Measurements from ENCODE around the gene C7orf33. TPM values are rescaled to one million over a fixed set of nuclear protein-coding genes. Genes with fewer than 3 reads are reported as not detected.
"Not testable (repeated sequence)": the region's sequence is repeated elsewhere in the genome, so short reads cannot be mapped to it uniquely, and the experiment has no call there.

Gene C7orf33
- total and polyA plus RNA-seq, 12 donors = not detected

DNA sequence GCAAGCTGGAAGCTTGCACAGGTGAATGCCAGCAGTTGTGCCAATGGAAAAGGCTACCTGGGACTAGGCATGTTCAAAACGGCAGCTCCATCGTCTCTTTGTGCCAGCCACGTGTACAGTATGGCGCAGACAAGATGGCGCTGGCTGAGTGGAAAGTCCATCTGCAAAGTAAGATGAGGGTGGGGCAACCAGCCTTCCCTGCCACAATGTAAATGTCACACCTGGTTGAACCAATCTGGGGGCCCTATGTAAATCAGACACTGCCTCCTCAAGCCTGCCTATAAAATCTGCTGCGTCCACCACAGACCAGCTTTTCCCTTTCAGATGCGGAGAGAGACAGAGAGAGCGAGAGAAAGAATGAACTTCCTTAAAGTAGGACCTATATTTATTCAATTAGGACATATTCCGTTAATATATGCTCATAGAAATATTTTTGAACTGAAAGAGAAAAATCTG, 18.5 kb upstream of the C7orf33 start:
- no peaks in the 10 kb centered on the region for H3K4me1 ChIP-seq (replicated peaks in 1 of 2)
- no peak overlapping the region for H3K4me3 ChIP-seq
- TF ChIP-seq, protein P1, sequence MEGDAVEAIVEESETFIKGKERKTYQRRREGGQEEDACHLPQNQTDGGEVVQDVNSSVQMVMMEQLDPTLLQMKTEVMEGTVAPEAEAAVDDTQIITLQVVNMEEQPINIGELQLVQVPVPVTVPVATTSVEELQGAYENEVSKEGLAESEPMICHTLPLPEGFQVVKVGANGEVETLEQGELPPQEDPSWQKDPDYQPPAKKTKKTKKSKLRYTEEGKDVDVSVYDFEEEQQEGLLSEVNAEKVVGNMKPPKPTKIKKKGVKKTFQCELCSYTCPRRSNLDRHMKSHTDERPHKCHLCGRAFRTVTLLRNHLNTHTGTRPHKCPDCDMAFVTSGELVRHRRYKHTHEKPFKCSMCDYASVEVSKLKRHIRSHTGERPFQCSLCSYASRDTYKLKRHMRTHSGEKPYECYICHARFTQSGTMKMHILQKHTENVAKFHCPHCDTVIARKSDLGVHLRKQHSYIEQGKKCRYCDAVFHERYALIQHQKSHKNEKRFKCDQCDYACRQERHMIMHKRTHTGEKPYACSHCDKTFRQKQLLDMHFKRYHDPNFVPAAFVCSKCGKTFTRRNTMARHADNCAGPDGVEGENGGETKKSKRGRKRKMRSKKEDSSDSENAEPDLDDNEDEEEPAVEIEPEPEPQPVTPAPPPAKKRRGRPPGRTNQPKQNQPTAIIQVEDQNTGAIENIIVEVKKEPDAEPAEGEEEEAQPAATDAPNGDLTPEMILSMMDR (IDR thresholded peaks at IDR 0.05) = no peak
- no peak for TF ChIP-seq POLR2A (IDR thresholded peaks at IDR 0.05)
- H3K27me3 ChIP-seq = no peaks in the 10 kb centered on the region
- no peaks in the 10 kb centered on the region for H3K36me3 ChIP-seq (replicated peaks in 1 of 2)
- no peak for DNase-seq
- H3K27ac ChIP-seq = no peak overlapping the region
- intact Hi-C loops (cut with DNase I) = loop anchor here in 1 of 2 donors (10.0 kb wide), 1 partner anchor 193 kb away; no protein-coding TSS in a partner anchor
- WGBS, 4 donors = 83 to 92% (median 88%) methylated on average over 9 of the region's 9 CpGs
- no peaks in the 10 kb centered on the region for H3K9me3 ChIP-seq (replicated peaks in 1 of 3)

DNA sequence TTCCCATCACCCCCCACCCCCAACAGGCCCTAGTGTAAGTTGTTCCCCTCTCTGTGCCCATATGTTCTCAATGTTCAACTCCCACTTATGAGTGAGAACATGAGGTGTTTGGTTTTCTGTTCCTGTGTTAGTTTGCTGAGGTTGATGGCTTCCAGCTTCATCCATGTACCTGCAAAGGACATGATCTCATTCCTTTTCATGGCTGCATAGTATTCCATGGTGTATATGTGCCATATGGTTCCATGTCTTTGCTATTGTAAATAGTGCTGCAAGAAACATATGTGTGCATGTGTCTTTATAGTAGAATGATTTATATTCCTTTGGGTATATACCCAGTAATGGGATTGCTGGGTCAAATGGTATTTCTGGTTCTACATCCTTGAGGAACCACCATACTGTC, 17.0 kb upstream of the C7orf33 start:
- not testable (repeated sequence) for DNase-seq; H3K36me3 ChIP-seq (replicated peaks in 1 of 2); H3K27ac ChIP-seq; H3K4me3 ChIP-seq; H3K9me3 ChIP-seq (replicated peaks in 1 of 3); H3K27me3 ChIP-seq; H3K4me1 ChIP-seq (replicated peaks in 1 of 2)
- intact Hi-C loops (cut with DNase I) = loop anchor here in 1 of 2 donors (10.0 kb wide), 1 partner anchor 191 kb away; no protein-coding TSS in a partner anchor

DNA sequence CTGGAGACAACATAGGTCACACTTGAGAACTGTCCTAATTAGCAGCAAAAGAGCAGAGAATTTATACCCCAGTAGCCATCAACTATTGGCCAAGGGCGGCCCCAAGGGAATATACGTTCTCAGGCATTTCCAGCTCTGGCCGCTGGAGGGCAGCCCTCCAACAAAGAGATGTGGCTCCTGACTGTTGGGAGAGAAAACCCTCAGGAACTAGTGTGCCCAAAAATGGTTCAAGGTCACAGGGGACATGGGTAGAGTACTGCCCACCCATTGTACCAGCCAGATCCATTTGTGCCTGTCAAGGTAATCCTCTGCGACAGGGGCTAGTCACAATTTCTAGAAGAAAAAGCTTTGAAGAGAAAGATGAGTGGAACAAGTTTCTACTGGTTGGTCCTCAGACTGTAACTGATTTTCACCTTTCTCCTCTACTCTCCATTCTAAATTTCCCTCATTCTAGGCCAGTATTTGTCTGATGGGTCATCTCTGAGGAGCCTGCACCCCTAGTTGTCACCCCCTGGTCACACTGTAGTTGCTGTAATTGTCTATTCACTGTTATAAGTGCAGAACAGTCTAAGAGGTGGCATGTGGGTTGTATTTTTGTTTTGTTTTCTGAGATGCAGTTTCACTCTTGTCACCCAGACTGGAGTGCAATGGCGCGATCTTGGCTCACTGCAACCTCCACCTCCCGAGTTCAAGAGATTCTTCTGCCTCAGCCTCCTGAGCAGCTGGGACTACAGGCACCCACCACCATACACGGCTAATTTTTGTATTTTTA, 14.7 kb upstream of the C7orf33 start:
- no peaks in the 10 kb centered on the region for H3K27me3 ChIP-seq
- no peaks in the 10 kb centered on the region for H3K4me1 ChIP-seq (replicated peaks in 1 of 2)
- H3K27ac ChIP-seq = no peak overlapping the region
- WGBS, 4 donors = 41 to 55% (median 44%) methylated on average over 7 to 8 of the region's 8 CpGs
- intact Hi-C loops (cut with DNase I) = loop anchor here in 1 of 2 donors (5.0 to 10.0 kb wide), 2 partner anchors 189 to 386 kb away; no protein-coding TSS in a partner anchor
- TF ChIP-seq, protein P1 (IDR thresholded peaks at IDR 0.05) = peak; percentile 68 to 90 (median 74)
- no peak for TF ChIP-seq POLR2A (IDR thresholded peaks at IDR 0.05)
- H3K9me3 ChIP-seq (replicated peaks in 1 of 3) = no peaks in the 10 kb centered on the region
- peak; percentile 57 to 88 (median 71) for DNase-seq
- no peak overlapping the region for H3K4me3 ChIP-seq
- H3K36me3 ChIP-seq (replicated peaks in 1 of 2) = no peaks in the 10 kb centered on the region

DNA sequence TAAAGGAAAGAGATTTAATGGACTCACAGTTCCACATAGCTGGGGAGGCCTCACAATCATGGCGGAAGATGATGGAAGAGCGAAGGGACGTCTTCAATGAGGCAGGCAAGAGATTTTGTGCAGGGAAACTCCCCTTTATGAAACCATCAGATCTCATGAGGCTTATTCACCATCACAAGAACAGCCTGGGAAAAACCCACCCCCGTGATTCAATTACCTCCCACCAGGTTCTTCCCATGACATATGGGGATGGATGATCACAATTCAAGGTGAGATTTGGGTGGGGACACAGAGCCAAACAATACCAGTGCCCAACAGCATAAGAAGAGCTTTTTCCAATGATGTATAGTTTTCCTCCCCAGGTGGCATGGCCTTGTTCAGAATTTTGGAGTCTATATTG, 11.2 kb upstream of the C7orf33 start:
- intact Hi-C loops (cut with DNase I) = loop anchor here in 1 of 2 donors (5.0 to 10.0 kb wide), 2 partner anchors 185 to 383 kb away; no protein-coding TSS in a partner anchor
- 89 to 96% (median 91%) methylated on average over 4 of the region's 4 CpGs for WGBS, 4 donors
- Histone ChIP-seq H3K4me3 (no peak overlapping the region), H3K27me3 (no peaks in the 10 kb centered on the region), H3K27ac (no peak overlapping the region), H3K36me3 (replicated peaks in 1 of 2) (no peaks in the 10 kb centered on the region), H3K4me1 (replicated peaks in 1 of 2) (no peaks in the 10 kb centered on the region), H3K9me3 (replicated peaks in 1 of 3) (no peaks in the 10 kb centered on the region)
- no peak for DNase-seq
- no peak for TF ChIP-seq POLR2A (IDR thresholded peaks at IDR 0.05)
- TF ChIP-seq, protein P1 (IDR thresholded peaks at IDR 0.05) = no peak
